Effector CD8-positive, alpha-beta T cell (primary cell): Measurements from ENCODE around the gene DPEP1.
"Not testable (repeated sequence)": the region's sequence is repeated elsewhere in the genome, so short reads cannot be mapped to it uniquely, and the experiment has no call there.

ENCODE experiments used
- DNase-seq: peaks from one replicate; lab custom pipeline; 2025; lab: John Stamatoyannopoulos, UW
- total RNA-seq, 4 experiments: gene quantifications; one replicate each; lab custom pipeline; 2026; lab: John Stamatoyannopoulos, UW

The DPEP1 gene
- total RNA-seq: 0 reads per million in 4 experiments

DNA sequence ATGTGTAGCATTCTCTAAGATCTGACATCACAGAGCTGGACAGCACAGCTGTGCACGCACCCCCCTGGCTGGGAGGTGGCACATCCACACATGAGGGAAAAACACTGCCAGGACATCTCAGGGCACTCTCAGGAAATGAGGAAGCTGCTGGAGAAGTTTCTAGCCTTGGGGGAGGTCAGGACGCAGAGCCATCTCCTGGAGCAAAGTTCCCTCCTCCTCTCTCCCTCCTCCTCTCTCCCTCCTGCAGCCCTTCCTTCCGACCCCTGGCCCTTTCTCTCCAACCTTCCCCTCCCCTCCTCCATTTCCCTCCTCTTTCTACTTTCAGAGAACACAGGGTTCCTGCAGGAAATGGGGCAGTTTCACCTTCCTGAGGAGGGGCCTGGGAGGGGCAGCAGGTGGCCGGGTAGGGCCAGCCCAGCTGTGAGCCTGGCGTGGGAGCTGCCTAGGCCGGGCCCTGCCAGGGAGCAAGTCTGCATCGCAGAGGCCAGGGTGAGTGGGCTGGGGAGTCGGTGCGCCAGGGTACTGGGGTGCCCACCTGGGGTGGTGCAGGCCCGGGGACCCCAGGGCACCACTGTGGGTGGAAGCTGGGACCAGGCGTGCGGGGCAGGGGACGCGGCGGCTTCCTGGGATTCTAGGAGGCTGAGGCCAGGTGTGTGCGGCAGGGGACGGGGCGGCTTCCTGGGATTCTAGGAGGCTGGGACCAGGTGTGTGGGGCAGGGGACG is at the start of gene DPEP1:
Gene DPEP1, plus strand, starts transcription at position 412 of the 723 bp plus-strand sequence. CDS start 16,769 bp downstream, outside the sequence.
- DNase-seq: no peak

DNA sequence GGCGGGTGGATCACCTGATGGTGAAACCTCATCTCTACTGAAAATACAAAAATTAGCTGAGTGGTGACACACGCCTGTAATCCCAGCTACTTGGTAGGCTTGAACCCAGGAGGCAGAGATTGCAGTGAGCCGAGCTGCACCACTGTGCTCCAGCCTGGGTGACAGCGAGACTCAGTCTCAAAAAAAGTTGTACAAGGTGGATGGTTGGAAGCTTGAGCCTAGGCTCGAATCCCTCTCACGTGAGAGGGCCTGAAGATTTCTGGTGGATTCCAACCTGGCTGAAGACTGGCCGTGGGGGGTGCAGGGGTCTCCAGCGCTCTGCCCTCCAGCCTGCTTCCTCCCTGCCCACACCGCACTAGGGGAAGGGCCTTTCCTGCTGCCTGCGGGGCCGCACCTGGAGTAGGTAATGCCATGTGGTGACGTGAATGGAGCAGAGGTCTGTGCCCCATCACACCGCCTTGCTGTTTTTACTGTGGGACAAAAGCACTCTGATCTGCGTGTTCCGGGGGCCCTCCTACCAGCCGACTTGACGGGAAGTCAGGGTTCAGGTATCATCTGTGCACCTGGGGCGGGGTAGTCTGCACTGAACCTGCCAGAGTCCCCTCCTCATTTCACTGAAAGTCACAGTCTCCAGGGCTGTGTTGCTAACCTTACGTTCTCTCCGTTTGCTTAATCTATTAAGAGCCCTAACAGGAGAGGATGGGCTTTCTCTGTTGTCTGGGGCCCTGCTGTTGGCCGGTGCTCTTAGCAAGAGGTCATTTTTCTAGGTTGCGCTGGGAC is 48.8 kb upstream of the DPEP1 start:
- DNase-seq: no peak

DNA sequence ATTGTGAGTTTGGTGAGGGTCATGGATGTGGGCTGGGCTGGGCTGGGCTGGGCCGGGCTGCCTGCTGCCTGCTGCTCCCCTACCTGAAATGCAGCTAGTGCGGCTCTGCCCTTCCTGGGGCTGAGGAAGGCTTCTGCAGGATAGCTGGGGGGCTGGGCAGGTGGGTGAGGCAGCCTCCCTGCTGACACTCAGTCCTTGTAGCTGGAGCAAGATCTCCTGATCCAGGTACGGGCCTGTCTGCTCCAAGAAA is 48.3 kb upstream of the DPEP1 start:
- no peak for DNase-seq

DNA sequence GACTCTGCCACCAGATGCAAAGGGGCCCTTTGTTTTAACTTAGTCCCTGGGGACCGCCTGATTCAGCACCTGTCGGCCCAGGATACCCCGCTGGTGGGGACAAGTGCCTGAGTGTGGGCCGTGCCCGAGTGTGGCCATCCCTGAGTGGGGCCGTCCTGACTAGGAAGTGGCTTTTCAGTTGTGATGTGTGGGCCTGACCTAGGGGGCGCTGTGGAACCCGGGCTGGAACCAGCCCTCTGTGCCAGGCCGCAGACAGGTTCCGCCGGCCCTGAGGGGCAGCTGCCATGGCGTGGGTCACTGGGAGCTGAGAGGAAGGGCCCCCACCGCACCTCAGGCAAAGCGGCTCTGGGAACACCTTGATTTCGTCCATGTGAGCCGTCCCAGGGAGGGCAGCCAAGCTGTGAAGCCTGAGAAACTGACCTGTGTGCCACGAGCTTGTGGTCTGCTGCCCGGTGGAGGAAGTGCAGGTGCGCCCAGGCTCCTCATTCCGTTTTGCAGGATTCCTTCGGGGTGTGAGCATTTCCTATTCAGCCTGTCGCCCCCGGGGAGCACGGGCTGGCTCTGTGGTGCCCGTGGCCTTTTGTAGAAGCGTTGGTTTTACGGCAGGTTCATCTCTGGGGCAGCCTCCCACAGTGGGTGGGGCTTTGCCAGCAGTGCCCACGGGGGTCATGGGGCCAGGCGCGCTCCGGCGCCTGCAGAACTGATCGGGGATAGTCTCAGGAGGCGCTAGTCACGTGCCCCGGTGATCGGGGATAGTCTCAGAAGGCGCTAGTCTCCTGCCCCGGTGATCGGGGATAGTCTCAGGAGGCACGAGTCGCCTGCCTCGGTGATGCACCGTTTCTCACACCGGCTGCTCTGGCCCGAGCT is 47.7 kb upstream of the DPEP1 start:
- DNase-seq: peak; percentile 23

DNA sequence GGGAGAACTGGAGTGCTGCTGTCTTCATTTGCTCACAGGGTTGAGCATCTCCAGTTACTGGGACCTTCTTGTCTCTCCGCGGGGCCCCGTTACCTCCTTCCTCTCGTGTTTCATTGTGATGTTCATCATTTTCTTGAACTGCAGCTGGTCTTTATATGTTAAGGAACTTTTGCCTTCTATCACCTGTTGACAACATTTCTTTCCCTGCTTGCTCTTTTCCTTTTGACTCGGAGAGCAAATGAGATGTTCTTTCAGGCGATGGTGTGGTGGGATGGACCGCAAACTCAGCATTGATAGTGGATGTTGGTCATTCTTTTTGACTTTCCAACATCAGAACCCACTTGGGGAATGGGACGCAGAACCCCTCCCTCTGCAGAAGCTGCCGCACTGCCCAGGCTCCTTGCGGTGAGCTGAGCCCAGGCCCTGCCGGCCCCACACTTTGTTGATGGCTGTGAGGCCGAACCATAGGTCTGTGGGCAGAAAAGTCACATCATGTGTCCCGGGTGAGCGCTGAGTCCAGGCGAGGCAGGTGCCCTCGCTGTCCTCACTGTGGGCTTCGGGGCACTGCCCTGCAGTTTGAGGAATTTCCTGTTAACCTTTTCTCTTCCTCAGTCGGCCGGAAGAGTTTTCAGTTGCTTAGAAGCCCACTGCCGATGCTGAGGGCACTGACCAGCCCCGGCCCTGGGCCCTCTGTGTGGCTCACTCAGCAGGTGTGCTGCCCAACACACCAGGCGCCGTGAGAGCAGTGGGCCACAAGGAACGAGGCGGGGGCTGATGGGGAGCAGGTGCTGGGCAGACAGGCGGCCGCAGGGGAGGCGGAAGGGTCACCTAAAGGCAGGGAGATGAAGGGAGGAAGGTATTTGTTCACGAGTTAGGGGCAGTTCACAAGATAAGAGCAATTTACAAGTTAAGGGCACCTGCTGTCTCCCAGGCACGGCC is 45.5 kb upstream of the DPEP1 start:
- DNase-seq: no peak

DNA sequence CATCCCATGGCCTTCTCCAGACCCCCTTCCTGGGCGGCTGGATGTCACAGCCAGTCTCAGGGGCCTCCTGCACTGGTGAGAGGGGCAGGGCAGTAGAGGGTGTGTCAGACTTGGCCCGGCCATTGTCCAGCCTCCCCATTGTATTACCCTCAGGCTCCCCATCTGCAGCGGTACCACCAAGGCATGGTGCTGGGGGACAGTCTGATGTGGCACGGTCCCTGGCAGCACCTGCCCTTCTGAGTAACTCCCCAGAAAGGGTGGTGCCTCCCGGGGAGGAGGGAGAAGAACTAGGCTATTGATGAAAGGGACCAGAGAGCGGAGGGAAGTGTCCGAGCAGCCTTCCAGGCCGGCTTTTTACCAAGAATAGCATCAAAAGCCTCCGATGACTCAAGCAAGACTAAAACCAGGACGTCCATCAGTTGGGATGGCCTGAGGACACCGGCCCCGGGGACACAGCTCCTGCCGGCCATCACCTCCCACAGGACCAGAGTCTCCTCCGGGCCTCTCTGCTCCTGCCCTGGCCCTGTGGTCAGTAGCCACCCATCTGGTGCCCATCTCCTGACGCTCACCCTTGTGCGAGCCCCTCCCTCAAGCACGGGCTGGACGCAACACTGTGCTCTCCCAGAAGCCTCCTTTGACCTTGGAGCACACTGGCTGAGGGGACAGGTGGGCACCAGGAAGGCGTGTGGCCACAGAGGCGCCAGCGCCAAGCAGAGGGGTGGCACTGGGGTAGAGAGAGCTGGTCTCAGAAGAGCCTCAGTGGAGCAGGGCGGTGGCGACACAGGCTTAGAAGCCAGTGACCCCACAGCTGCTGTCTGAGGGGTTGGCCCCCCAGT is 43.7 kb upstream of the DPEP1 start:
- DNase-seq: no peak

DNA sequence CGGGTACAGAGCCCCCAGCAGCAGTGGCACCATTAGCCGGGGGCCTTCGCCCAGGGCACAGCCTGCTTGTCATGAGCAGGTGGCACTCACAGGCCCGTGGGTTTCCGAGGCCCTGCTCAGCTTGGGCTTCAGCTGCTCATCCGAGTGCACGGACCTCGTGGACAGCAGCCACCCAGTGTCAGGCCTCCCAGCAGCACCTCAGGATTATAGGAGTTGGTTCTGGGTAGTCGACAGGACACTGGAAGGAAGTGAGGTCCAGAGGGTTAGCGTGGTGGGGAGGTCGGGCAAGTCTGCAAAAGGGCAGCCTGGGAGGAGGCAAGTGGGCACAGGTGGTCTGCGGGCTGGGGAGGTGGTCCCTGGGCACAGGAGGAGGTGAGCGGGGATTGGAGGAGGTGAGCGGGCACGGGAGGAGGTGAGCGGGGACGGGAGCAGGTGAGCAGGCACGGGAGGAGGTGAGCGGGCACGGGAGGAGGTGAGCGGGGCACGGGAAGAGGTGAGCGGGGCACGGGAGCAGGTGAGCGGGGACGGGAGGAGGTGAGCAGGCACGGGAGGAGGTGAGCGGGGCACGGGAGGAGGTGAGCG is 43.0 kb upstream of the DPEP1 start:
- no peak for DNase-seq

DNA sequence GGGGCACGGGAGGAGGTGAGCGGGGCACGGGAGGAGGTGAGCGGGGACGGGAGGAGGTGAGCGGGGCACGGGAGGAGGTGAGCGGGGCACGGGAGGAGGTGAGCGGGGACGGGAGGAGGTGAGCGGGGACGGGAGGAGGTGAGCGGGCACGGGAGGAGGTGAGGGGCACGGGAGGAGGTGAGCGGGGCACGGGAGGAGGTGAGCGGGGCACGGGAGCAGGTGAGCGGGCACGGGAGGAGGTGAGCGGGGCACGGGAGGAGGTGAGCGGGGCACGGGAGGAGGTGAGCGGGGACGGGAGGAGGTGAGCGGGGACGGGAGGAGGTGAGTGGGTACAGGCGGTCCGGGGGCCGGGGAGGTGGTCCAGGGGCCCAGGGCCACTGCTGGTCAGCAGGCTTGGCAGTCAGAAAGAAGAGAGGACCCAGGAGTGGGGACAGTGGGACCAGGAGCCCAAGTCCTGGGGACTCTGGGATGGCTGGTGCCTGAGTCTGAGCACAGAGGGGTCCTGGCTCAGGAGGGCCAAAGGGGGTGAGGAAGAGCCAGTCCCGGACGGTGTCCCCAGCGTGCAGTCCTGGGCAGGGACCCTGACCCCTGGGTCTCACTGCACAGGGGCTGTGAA is 42.4 kb upstream of the DPEP1 start:
- not testable (repeated sequence) for DNase-seq

DNA sequence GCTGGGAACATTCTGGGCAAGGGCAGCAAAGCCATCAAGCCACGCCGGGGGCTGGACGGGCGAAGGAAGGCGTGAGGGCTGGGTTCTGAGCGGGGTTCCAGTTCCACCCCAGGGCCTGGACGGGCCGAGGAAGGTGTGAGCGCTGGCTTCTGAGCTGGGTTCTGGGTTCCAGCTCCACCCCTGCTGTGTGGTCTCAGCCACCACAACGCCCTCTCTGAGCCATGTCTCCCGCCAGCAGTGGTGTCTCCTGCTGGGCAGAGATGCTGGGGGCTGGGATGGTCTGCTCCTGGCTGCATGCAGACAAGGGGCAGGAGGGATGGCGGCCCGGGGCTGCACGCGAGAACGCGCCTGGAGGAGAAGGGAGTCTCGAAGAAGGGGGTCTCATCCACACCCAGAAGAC is 41.8 kb upstream of the DPEP1 start:
- DNase-seq: no peak

DNA sequence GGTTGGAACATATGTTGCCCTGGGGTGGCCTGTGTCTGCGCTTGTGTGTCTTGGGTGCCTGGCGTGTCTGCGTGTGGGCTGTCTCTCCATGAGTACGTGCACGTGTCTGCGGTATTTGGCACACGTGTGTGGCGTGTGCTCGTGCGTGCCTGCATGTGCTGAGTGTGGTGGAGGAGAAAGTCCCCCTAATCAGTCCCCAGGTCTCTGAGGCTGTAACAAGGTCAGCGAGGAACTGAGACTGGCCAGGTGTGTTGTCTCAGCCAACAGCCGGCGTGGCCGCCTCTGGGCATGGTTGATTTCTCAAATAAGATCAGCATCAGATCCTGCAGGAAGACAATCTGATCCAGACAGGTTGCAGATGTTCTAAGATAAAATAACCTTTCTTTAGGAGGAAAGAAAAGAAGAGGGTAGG is 41.4 kb upstream of the DPEP1 start:
- no peak for DNase-seq

DNA sequence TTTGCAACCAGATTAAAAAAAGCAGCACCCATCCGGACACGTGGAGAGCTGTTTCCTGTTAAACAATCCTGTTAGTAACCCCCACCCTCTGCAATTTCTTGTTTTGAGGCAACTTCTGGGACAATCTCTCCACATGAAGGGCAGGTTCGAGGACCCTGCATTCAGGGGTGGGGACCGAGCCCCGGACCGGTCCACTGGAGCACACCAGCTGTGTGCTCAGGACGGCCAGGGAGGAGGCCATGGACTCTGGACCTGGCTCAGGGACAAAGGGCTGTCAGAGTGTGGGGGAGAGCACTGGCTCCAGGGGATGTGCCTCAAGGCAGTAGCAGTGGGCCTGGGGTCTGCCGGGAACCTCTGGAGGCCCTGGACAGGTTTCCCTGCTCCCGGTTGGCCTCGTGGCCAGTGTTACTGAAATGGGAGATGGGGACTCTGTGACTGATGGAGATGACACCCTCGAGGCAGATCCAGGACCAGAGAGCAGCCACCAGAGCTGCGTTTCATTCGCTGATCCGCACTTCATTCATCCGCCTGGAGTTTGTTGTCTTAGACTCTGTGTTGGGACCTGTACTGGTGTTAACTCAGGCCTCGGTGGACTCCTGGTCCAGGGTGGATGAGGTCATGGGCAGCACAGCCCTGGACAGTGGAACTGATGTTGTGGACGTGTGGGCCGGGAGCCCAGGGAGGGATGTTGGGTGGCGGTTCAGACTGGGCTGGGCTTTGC is 40.8 kb upstream of the DPEP1 start:
- no peak for DNase-seq

DNA sequence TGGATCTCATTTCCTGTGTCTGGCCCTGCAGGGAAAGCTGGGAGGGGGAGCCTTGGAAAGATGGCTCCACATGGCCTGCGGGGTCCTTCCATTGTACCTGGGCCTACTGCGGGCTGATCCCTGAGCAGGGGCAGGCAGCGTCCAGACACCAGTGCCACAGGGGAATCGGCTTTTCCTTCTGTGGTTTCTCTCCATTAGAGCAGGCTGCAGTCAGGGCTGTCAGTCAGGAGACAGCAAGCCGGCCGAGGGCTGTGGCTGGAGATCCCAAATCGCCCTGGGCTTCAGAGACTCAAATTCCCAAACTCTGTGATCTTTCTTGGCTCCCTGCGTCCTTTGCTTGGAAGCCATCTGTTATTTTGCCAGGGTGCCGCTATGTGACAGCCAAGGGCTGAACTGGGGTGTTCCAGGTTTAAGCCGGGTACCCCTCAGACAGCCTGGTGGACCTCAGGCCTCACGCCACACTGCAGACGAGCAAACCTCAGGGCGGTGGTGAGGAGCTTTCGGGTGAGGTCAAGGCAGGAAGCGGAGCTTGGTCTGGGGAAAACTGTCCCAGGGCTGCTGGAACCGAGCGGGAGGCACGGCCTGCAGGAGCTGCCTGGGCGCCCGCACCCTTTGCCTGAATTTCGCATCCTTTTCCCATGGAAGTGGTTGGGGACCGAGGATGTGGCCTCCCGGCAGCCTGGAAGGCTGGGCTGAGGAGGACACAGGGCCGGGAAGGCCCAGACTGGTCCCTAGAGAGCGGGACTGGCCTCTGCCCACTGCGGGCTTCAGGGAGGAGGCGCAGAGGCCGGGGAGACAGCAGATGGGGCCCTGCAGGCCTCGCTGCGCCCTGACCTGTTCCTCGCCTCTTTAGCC is 39.4 kb upstream of the DPEP1 start:
- DNase-seq: no peak

DNA sequence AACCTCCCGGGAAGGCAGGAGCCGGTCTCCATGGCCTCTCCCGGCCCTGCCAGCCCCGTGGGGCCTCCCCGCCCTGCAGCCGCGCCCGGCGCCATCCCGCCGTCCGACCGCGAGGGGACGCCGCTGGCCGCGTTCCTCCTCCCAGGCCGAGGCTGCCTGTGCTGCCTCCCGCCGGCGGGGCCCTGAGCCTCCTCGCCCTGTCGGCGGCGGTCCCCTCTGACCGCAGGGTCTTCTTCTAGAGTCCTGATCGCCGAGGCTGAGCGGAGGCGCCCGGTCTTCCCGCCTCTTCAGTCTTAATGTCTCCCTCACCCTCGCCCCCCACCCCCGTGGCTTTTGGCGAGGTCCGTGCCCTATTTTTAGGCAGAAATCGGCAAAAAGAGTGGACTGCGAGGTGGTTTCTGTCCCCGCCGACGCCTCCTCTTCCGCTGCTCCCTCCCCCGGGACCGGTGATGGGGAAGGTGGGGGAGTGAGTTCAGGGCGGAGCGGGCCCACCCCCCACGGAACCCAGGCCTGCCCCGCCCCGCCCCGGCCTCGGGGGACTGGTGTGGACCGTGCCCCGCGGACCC is 38.7 kb upstream of the DPEP1 start:
- no peak for DNase-seq

DNA sequence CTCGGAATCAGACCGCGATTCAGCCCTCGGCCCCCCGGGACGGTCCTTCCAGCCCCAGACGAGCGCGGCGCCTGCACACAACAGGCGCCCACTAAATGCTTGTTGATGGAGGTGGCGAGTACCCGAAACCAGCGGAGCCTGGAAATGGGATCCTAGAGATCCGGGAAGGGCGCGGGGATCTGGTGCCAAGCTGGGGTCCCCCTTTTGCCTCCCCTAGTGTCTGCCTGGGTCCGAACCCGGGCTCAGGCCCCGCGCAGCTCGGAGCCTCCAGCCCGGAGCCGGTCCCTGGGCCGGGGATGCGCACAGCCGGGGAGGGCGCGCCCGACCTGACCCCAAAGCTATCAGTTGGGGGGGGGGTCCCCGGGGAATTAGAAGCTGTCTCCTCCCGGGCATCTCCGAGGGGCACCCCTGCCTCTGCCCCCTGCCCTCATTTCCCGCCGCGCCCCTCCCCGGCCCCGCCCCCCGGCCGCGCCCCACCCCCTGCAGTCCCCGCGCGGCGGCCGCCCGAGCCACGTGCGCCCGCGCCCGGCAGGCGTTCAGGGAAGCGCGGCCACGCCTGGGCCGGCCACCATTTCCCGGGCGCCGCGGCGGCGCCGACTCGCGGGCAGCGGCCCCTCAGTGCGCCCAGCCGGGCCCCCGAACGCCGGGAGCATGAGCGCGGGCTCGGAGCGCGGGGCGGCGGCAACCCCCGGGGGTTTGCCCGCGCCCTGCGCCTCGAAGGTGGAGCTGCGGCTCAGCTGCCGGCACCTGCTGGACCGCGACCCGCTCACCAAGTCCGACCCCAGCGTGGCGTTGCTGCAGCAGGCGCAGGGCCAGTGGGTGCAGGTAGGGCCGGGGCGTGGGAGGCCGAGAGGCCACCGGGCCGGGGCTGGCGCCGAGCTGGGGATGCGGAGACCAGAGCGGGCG is 37.9 kb upstream of the DPEP1 start, which contains the start of gene CPNE7:
Gene CPNE7, plus strand, starts transcription at position 512 of the 906 bp plus-strand sequence. Its CDS starts 140 bp downstream, at position 652.
- DNase-seq: no peak

DNA sequence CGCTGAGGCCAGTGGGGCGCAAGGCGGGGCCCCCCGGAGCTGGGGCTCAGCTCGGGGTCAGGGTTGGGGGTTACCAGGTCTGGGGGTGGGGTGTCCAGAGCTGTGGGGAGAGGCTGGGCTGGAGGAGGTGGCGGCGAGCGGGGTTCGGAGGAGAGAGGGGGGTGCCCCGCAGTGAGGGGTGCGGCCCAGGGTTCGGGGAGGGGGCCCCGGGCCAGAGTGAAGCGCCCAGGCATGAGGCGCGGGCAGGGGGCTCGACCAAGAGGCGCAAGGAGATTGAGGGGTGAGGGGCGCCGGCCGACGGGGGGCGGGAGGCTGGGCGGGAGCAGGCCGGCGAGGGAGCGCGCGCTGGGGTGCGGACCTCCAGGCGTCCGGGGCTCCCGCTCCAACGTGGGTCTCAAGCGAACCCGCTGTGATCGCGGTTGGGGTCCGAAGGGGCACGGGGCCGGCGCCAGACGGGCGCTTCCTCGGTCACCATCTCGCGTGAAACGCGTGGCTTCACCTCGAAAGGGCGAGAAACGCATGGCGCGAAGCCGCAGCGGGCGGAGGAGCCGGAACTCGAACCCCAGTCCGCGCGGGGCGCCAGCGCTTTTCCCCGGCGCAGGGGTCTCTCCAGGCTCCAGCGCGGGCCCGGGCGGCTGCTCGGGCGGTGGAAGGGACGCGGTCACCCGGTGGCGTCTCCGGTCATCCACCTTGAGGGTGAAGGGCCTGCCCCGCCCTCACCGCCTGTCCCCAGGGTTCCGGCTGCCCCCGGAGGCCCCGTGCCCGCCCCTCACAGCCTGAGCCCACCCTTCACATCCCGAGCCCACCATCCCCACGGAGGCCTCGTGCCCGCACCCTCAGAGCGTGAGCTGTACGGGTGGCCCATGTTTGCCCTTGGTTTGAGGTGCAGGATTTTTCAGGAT is 37.0 kb upstream of the DPEP1 start:
- no peak for DNase-seq
